Kasumi-1 (cell line): Measurements from ENCODE around the gene NUMA1.
A peak's percentile ranks its signal among the peaks of the same experiment; 100 is the strongest.

Source experiments
- DNase-seq, 2 experiments: peaks; one replicate each; lab custom pipeline; 2025; lab: John Stamatoyannopoulos, UW

Gene NUMA1

DNA sequence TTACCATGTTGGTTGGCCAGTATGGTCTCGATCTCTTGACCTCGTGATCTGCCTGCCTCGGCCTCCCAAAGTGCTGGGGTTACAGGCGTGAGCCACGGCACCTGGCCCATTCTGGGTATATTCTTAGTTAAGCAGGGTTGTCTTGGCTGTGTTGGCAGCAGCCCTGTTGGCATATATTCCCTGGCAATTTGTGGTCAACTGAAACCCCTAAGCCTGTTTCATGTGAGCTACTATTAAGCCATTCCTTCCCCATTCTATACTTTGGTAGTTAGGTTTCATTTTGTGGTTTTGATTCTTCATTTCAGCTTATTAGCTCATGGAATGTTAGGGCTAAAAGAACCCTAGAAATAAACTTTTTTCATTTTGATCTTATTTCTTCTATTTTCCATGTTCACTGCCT, 103.8 kb downstream of the NUMA1 start:
- DNase-seq, result no peak

DNA sequence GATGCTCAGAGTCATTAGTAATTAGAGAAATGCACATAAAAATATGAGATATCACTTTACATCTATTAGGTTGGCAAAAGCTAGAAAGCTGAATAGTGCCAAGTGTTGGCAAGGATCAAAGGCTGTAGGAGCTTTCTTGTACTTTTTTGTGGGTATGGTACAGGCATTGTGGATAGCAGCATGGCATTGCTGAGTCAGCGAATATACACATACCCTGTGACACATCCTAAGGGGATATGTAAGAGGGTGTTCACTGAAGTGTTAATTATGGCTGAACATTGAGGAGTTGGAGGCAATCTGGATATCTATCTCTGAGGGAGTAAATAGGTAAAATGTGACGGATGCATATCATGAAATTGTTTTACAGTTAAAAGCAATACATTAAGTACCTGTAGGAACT, 108.7 kb downstream of the NUMA1 start:
- no peak for DNase-seq

DNA sequence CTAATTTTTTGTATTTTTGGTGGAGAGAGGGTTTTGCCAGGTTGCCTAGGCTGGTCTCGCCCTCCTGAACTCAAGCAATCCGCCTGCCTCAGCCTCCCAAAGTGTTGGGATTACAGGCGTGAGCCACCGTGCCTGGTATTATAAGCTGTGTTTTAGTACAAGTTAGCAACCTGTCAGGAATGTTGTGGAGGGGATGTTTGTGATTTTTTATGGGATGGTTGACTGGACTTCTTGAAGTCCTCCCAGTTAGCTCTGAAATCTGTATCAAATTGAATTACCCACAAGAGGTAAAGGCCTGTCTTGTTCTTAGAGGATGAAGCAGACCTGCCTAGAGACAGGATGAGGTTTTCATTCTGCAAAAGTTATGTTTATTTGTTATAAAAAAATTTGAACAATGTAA, 115.7 kb downstream of the NUMA1 start:
- DNase-seq, result no peak

DNA sequence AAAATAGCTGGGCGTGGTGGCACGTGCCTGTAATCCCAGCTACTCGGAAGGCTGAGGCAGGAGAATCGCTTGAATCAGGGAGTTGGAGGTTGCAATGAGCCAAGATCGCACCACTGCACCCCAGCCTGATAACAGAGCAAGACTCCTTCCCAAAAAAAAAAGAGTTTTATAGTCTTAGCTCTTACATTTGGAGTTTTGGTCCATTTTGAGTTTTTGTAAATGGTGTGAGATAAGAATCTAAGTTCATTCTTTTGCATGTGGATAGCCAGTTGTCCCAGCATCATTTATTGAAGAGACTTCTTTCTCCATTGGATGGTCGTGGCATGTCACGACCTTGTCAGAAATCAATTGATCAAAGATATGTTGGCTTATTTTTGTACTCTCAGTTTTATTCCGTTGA, 116.9 kb downstream of the NUMA1 start:
- DNase-seq, result no peak

DNA sequence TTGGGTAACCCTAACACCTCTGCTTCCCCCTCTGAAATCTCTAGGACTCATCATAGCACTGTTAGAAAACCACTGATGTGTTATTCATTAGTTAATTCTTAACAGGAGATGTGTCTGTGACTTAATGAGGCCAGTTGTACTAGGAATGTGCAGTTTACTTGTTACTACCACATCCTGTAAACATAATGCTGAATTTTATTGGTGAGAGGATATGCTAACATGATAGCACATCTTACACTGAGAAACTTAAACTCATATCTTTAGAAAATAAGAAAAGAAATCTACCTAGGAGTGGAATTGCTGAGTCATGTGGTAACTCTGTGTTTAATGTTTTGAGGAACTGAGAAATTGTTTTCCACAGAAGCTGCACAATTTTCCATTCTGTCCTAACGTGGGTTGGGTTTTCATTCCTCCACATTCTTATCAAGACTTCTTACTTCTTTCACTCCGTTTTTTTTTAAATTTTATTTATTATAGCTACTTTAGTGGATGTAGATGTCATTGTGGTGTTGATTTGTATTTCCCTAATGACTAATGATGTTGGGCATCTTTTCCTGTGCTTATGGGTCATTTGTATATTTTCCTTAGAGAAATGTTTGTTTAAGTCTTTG, 117.8 kb downstream of the NUMA1 start:
- peak in 1 of 2 experiments; percentile 29 for DNase-seq

DNA sequence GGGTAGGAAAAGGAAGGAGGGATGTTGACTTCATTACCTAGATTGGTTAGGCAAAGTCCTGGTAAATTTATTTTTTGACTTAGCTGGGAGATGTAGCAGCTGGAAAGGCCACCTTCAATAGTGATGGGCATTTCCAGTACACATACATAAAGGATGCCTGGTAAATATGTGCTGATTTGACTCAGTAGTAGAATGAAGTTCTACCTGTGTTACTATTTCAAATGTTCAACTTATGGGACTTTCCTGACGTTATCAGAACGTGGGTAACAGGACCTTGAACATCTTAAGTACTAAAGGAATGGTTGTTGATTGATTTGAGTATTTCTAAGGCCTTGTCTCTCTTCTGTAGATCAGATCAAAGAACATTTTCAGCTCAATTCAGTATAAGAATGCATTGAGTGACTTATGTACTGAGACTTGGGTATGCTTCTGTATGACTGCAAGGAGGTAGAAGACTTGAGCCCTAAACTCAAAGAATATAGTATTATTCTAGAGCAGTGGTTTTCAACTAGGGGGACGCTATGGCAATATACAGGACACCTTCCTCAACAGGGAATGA, 124.4 kb downstream of the NUMA1 start:
- no peak for DNase-seq
